ENCODE results near the gene ARID3A. TPM values are rescaled to one million over a fixed set of nuclear protein-coding genes. Genes with fewer than 3 reads are reported as not detected.

The ARID3A gene
- total RNA-seq, 3 donors from 2014 or later (not counting 1 experiment from before 2014, with no cell fraction given): 15.9 to 24.6 (median 24.2) TPM

GRCh38 chr19:901216-902092 lies 24.4 kb upstream of the ARID3A start:
- intact Hi-C loops (cut with micrococcal nuclease): no loop called here
- TF ChIP-seq CTCF (IDR thresholded peaks at IDR 0.05): no peak
- H3K27me3 ChIP-seq (ENCODE audit: control insufficient read depth, insufficient read depth, low read length): no peaks in the 10 kb centered on the region
- H3K27ac ChIP-seq (ENCODE audit: low read length): no peak overlapping the region
- Mint-ChIP-seq H3K9me3 (no peaks in the 10 kb centered on the region), H3K27me3 (ENCODE audit: low read depth in 2 of 2) (no peaks in the 10 kb centered on the region), H3K4me3 (no peak overlapping the region), H3K27ac (no peak overlapping the region), H3K36me3 (no peaks in the 10 kb centered on the region), H3K4me1 (peaks cover 0 to 6% of the 10 kb centered on the region in 2 donors)
- no peak overlapping the region for H3K4me3 ChIP-seq (ENCODE audit: low read length)
- 93% methylated on average over 27 of the region's 27 CpGs for WGBS (ENCODE audit: insufficient coverage)
- DNase-seq: no peak
- no peak for ATAC-seq
- H3K4me1 ChIP-seq (ENCODE audit: control insufficient read depth, insufficient read depth, low read length): peaks cover 19% of the 10 kb centered on the region
- H3K9me3 ChIP-seq (ENCODE audit: control insufficient read depth, insufficient read depth, low read length): no peaks in the 10 kb centered on the region
- peaks cover 29% of the 10 kb centered on the region for H3K36me3 ChIP-seq (ENCODE audit: control insufficient read depth, insufficient read depth, low read length)

GRCh38 chr19:902093-902370 lies 23.8 kb upstream of the ARID3A start:
- H3K27me3 Mint-ChIP-seq (ENCODE audit: low read depth in 2 of 2): no peaks in the 10 kb centered on the region
- 94% methylated on average over 7 of the region's 7 CpGs for WGBS (ENCODE audit: insufficient coverage)
- no peak for TF ChIP-seq CTCF (IDR thresholded peaks at IDR 0.05)
- no peak overlapping the region for H3K4me3 ChIP-seq (ENCODE audit: low read length)
- DNase-seq (no peak), ATAC-seq (no peak)
- H3K9me3 ChIP-seq (ENCODE audit: control insufficient read depth, insufficient read depth, low read length): no peaks in the 10 kb centered on the region
- H3K27ac ChIP-seq (ENCODE audit: low read length): no peak overlapping the region
- no peaks in the 10 kb centered on the region for H3K27me3 ChIP-seq (ENCODE audit: control insufficient read depth, insufficient read depth, low read length)
- peaks cover 0 to 4% of the 10 kb centered on the region in 2 donors for H3K4me1 Mint-ChIP-seq
- H3K4me1 ChIP-seq (ENCODE audit: control insufficient read depth, insufficient read depth, low read length): peaks cover 25% of the 10 kb centered on the region
- no peak overlapping the region for H3K27ac Mint-ChIP-seq
- peaks cover 26% of the 10 kb centered on the region for H3K36me3 ChIP-seq (ENCODE audit: control insufficient read depth, insufficient read depth, low read length)
- H3K9me3 Mint-ChIP-seq: no peaks in the 10 kb centered on the region
- no peaks in the 10 kb centered on the region for H3K36me3 Mint-ChIP-seq
- H3K4me3 Mint-ChIP-seq: no peak overlapping the region
- intact Hi-C loops (cut with micrococcal nuclease): no loop called here

GRCh38 chr19:902446-903226 lies 23.2 kb upstream of the ARID3A start:
- H3K27ac ChIP-seq (ENCODE audit: low read length): no peak overlapping the region
- Mint-ChIP-seq H3K36me3 (no peaks in the 10 kb centered on the region), H3K27me3 (ENCODE audit: low read depth in 2 of 2) (no peaks in the 10 kb centered on the region), H3K9me3 (no peaks in the 10 kb centered on the region), H3K4me3 (no peak overlapping the region), H3K27ac (no peak overlapping the region), H3K4me1 (peaks cover 0 to 7% of the 10 kb centered on the region in 2 donors)
- H3K9me3 ChIP-seq (ENCODE audit: control insufficient read depth, insufficient read depth, low read length): no peaks in the 10 kb centered on the region
- H3K27me3 ChIP-seq (ENCODE audit: control insufficient read depth, insufficient read depth, low read length): no peaks in the 10 kb centered on the region
- intact Hi-C loops (cut with micrococcal nuclease): no loop called here
- TF ChIP-seq CTCF (IDR thresholded peaks at IDR 0.05): no peak
- 94% methylated on average over 14 of the region's 14 CpGs for whole genome bisulfite sequencing (ENCODE audit: insufficient coverage)
- ATAC-seq (no peak), DNase-seq (no peak)
- peaks cover 31% of the 10 kb centered on the region for H3K4me1 ChIP-seq (ENCODE audit: control insufficient read depth, insufficient read depth, low read length)
- no peak overlapping the region for H3K4me3 ChIP-seq (ENCODE audit: low read length)
- peaks cover 22% of the 10 kb centered on the region for H3K36me3 ChIP-seq (ENCODE audit: control insufficient read depth, insufficient read depth, low read length)
